Measurements from ENCODE around the gene PTPRM. TPM values are rescaled to one million over a fixed set of nuclear protein-coding genes. Genes with fewer than 3 reads are reported as not detected.

Gene PTPRM
- total and polyA plus RNA-seq, 2 of the 8 experiments (the other 6 are each of a cell fraction or from before 2014, with no cell fraction given): 4.1 to 7.0 TPM

DNA sequence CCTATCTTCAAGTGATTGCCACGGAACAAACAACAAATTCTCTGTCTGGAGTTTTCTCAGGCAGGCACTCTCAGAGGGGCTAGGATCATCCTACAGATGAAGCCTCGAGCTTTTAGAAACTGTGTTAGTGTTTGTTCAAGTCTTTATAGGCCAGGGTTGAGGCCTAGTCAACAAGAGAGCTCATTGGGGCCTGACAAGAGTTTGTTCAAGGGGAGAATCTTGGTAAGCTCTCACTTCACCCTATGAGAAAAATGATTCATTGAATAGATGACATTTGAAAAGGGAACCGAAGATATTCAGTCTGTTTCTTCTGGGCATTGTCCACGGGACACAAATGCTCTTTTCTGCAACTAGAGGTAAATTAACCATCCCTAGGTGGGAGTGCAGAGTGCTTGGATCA, 476.9 kb downstream of the PTPRM start:
- Histone ChIP-seq H3K23ac (ENCODE audit: insufficient read length) (no peak overlapping the region), H4K20me1 (replicated peaks in 1 of 2; ENCODE audit: control insufficient read depth in 1 of 2, insufficient read depth in 2 of 2, low read length in 2 of 2) (no peaks in the 10 kb centered on the region), H3K79me2 (ENCODE audit: control insufficient read depth in 1 of 2, insufficient read depth in 2 of 2, low read length in 2 of 2) (no peaks in the 10 kb centered on the region), H4K8ac (ENCODE audit: extremely low read depth, insufficient read depth, low read length) (no peak overlapping the region), H3K9me3 (ENCODE audit: insufficient read depth in 2 of 2, low read depth in 1 of 2, low read length in 1 of 2) (no peaks in the 10 kb centered on the region), H2BK20ac (ENCODE audit: low read length) (no peak overlapping the region), H2BK120ac (replicated peaks; ENCODE audit: low read depth, low read length) (no peak overlapping the region), H3K18ac (ENCODE audit: extremely low read depth, low read length) (no peak overlapping the region), H3K4me3 (ENCODE audit: extremely low read depth in 1 of 4, insufficient read depth in 2 of 4, low read depth in 3 of 4, low read length in 4 of 4) (no peak overlapping the region), H2BK12ac (ENCODE audit: low read depth, low read length) (no peak overlapping the region), H3K27ac (ENCODE audit: low read depth, low read length) (no peak overlapping the region), H2BK15ac (ENCODE audit: low read length) (no peak overlapping the region), H3K56ac (replicated peaks; ENCODE audit: insufficient read length, low read depth, low read length) (no peak overlapping the region), H3K4ac (replicated peaks; ENCODE audit: insufficient read length, low read depth, low read length) (no peak overlapping the region), H2AK5ac (ENCODE audit: low read depth, low read length) (no peak overlapping the region), H2BK5ac (ENCODE audit: low read depth, low read length) (no peak overlapping the region), H4K91ac (replicated peaks; ENCODE audit: insufficient read length, low read length) (no peak overlapping the region), H3K4me1 (replicated peaks in 1 of 4; ENCODE audit: control insufficient read depth in 3 of 4, insufficient read depth in 4 of 4, low read length in 3 of 4) (0 out of 7 replicates have a peak, but pooled peaks cover 0 to 2% (median 0%) of the 10 kb centered on the region in 4 experiments), H4K5ac (ENCODE audit: insufficient read length, low read depth, low read length) (no peak overlapping the region), H3K27me3 (replicated peaks in 1 of 4; ENCODE audit: control insufficient read depth in 3 of 4, extremely low read depth in 1 of 4, insufficient read depth in 3 of 4, low read length in 3 of 4) (no peaks in the 10 kb centered on the region), H3K79me1 (ENCODE audit: low read depth, low read length) (no peaks in the 10 kb centered on the region), H3K14ac (ENCODE audit: insufficient read length) (no peak overlapping the region), H2AFZ (ENCODE audit: low read length) (no peak overlapping the region), H3K9ac (replicated peaks in 1 of 4; ENCODE audit: extremely low read depth in 1 of 4, low read depth in 3 of 4, low read length in 3 of 4) (no peak overlapping the region), H3K23me2 (ENCODE audit: low read depth, low read length) (no peaks in the 10 kb centered on the region), H3K36me3 (ENCODE audit: control insufficient read depth in 2 of 4, insufficient read depth in 4 of 4, low read length in 3 of 4) (no peaks in the 10 kb centered on the region), H3K4me2 (ENCODE audit: insufficient read depth in 1 of 2, low read depth in 2 of 2, low read length in 2 of 2) (no peak overlapping the region)
- POLR2A ChIA-PET (ENCODE audit: partially characterized antibody): interaction anchor here (1.2 kb wide), 1 partner anchor 9 kb away, joined by 4 read pairs; no protein-coding TSS in a partner anchor
- CTCF ChIA-PET (ENCODE audit: partially characterized antibody): interaction anchor here (0.7 to 1.7 kb wide), 2 partner anchors 346 to 474 kb away, joined by 3 to 4 read pairs; no protein-coding TSS in a partner anchor
- no peak for FAIRE-seq
- TF ChIP-seq POLR2AphosphoS5 (IDR thresholded peaks at IDR 0.05; ENCODE audit: low read depth, low read length) (no peak), YY1 (IDR thresholded peaks at IDR 0.05; ENCODE audit: low read depth, low read length) (no peak), POU5F1 (IDR thresholded peaks at IDR 0.05; ENCODE audit: low read depth, low read length) (no peak), RFX5 (IDR thresholded peaks at IDR 0.05; ENCODE audit: borderline replicate concordance, low read depth, low read length) (no peak), CEBPB (IDR thresholded peaks at IDR 0.05; ENCODE audit: low read depth, low read length) (no peak), EGR1 (IDR thresholded peaks at IDR 0.05; ENCODE audit: borderline replicate concordance, low read depth, low read length) (no peak), SAP30 (IDR thresholded peaks at IDR 0.05; ENCODE audit: insufficient read depth, insufficient replicate concordance, low read length) (no peak), SRF (IDR thresholded peaks at IDR 0.05; ENCODE audit: low read depth, low read length) (no peak), ZNF274 (IDR thresholded peaks at IDR 0.05; ENCODE audit: borderline replicate concordance, extremely low read depth, low read length) (no peak), KDM5A (IDR thresholded peaks at IDR 0.05; ENCODE audit: low read length) (no peak)
- TF ChIP-seq, protein P1, sequence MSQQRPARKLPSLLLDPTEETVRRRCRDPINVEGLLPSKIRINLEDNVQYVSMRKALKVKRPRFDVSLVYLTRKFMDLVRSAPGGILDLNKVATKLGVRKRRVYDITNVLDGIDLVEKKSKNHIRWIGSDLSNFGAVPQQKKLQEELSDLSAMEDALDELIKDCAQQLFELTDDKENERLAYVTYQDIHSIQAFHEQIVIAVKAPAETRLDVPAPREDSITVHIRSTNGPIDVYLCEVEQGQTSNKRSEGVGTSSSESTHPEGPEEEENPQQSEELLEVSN (IDR thresholded peaks at IDR 0.05): no peak
- no peak for DNase-seq (ENCODE audit: low read depth in 1 of 2, low spot score in 2 of 2)
- 80% methylated on average over 4 of the region's 4 CpGs; no CpG with 5 or more reads in 1 of the 2 experiments for WGBS, 2 experiments (ENCODE audit: extremely low coverage in 1 of 2, insufficient coverage in 1 of 2, insufficient read length in 1 of 2, insufficient replicate concordance in 2 of 2, low coverage in 1 of 2, low lambda C conversion rate in 2 of 2, missing lambda C conversion rate in 1 of 2)
